Measurements from ENCODE around the gene REL.
A peak's percentile ranks its signal among the peaks of the same experiment; 100 is the strongest.
"Not testable (repeated sequence)": the region's sequence is repeated elsewhere in the genome, so short reads cannot be mapped to it uniquely, and the experiment has no call there.

REL gene

GRCh38 chr2:60881047-60881932 lies at the start of gene REL:
REL (plus strand) TSS chr2:60881574; CDS start chr2:60881841, 267 bp downstream.
- DNase-seq (ENCODE audit: low read depth in 2 of 2): peak; percentile 81 to 94

- no peak for DNase-seq (ENCODE audit: low read depth in 2 of 2)
These were observed 49.5 kb upstream of the REL start for GRCh38 chr2:60831921-60832320.

- no peak for DNase-seq (ENCODE audit: low read depth in 2 of 2)
These were observed 48.8 kb upstream of the REL start for GRCh38 chr2:60832621-60833020.

GRCh38 chr2:60834270-60834717 lies 47.1 kb upstream of the REL start:
- DNase-seq (ENCODE audit: low read depth in 2 of 2): no peak

GRCh38 chr2:60836491-60836890 lies 44.9 kb upstream of the REL start:
- no peak for DNase-seq (ENCODE audit: low read depth in 2 of 2)

DNA sequence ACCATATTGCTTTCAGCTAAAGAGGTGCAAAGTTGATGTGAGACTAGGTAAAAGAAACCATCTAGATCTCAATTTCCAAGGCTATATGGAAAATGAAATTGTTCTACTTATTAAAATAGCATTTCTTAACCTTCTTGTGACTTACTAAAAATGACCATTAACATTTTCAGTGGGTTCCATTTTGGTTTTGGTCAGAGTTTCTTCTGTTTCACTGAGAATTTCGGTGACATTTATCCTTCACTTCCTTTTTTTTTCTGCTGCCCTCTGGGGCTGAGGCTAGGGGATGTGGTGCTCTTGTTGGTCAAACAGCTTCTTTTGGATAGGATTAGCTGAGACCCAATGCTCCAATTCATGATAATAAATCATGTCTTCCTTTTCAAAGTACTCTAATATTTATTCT lies 44.3 kb upstream of the REL start:
- DNase-seq (ENCODE audit: low read depth in 2 of 2): no peak

- no peak for DNase-seq (ENCODE audit: low read depth in 2 of 2)
These were observed 42.9 kb upstream of the REL start for GRCh38 chr2:60838481-60838880.

DNA sequence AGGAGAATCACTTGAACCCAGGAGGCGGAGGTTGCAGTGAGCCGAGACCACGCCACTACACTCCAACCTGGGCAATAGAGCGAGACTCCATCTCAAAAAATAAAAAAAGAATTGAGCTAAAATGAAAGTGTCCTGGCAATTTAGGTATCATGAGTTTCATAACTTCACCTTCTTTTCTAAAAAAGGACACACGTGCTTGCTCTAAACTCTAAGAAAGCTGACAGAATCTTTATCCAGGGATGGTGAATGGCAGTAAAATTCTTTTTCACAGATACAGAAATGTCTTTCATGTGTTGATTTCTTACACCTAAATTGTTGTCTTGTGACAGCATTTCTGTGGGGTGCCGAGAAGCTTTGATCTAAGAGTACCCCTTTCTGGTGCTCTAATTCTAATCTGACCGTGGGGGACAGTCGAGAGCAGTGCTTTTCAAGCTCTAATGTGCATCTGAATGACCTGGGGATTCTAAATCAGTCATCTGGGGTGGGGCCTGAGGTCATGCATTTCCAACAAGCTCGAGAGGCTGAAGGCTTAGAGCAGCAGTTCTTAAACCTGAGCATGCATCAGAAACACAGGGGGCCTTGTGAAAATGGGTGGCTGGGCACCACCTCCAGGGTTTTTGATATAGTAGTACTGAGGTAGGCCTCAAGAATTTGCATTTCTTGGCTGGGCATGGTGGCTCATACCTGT lies 42.1 kb upstream of the REL start:
- no peak for DNase-seq (ENCODE audit: low read depth in 2 of 2)

DNA sequence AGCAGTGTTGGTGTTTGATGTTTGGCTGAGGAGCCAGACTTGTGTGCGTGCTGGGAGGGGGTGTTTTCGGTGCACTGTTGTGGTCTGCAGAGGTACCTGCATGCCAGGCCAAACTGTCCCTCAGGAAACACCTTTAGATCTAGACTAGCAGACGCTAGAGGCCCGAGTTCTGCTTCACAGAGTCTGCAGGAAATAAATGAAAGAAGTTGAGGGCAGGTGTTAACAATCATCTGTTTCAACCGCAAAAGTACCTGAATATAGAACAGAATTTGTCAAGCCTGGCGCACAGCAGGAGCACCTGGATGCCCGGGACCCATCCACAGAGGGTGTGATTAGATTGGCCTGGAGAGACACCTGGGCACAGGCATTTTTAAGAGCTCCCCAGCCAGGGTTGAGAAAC lies 40.5 kb upstream of the REL start:
- DNase-seq (ENCODE audit: low read depth in 2 of 2): no peak

DNA sequence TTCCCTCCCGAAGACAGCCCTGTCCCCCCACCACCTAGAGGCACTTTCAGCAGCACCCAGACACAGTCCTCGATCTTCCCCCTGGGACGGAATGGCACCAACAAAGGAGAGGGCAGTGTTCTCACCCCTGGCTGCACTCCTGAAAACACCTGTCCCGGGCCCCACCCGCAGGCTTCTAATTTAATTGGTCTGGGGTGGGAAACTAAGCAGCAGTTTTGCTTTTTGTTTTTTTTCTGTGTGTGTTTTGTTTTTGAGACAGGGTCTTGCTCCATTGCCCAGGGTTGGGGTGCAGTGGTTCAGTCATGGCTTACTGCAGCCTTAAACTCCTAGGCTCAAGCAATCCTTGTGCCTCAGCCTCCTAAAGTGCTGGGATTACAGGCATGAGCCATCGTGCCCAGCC lies 38.4 kb upstream of the REL start:
- no peak for DNase-seq (ENCODE audit: low read depth in 2 of 2)

- no peak for DNase-seq (ENCODE audit: low read depth in 2 of 2)
These were observed 37.3 kb upstream of the REL start for GRCh38 chr2:60844105-60844504.

- DNase-seq (ENCODE audit: low read depth in 2 of 2): no peak
These were observed 33.5 kb upstream of the REL start for GRCh38 chr2:60847854-60848253.

DNA sequence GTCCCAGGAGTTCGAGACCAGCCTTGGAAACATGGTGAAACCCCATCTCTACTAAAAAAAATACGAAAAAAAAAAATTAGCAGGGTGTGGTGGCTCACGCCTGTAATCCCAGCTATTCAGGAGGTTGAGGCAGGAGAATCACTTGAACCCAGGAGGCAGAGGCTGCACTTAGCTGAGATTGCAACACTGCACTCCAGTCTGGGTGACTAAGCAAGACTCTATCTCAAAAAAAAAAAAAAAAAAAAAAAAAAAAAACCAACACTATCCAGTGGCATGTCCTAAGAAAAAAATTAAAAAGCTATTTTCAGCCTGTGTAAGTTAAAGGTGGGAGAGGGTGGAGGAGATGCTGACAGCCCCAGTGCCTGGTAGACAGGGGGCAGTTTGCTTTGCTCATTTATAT lies 32.2 kb upstream of the REL start:
- no peak for DNase-seq (ENCODE audit: low read depth in 2 of 2)

- DNase-seq (ENCODE audit: low read depth in 2 of 2): no peak
These were observed 29.0 kb upstream of the REL start for GRCh38 chr2:60852282-60852860.

DNA sequence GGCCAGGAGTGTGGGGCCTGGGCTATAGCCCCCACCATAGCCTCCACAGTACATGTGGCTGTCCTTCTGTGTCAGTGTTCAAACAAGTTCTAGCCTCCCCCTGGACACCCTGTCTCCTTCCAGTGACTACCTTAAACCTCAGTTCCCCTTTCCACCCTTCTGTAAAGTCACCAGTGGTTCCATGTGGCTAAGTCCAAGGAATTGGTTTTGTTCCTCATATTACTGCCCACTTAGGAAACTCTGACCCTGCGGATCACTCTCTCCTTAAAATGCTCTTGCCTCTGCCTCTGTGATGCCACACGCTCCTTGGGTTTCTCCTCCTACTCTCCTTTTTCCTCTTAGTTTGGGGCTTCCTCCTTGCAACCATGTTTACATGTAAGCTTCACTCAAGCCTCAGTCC lies 27.8 kb upstream of the REL start:
- DNase-seq (ENCODE audit: low read depth in 2 of 2): no peak

- no peak for DNase-seq (ENCODE audit: low read depth in 2 of 2)
These were observed 25.2 kb upstream of the REL start for GRCh38 chr2:60855989-60856669.

- DNase-seq (ENCODE audit: low read depth in 2 of 2): no peak
These were observed 24.3 kb upstream of the REL start for GRCh38 chr2:60857056-60857455.

GRCh38 chr2:60858897-60859311 lies 22.5 kb upstream of the REL start:
- no peak for DNase-seq (ENCODE audit: low read depth in 2 of 2)

DNA sequence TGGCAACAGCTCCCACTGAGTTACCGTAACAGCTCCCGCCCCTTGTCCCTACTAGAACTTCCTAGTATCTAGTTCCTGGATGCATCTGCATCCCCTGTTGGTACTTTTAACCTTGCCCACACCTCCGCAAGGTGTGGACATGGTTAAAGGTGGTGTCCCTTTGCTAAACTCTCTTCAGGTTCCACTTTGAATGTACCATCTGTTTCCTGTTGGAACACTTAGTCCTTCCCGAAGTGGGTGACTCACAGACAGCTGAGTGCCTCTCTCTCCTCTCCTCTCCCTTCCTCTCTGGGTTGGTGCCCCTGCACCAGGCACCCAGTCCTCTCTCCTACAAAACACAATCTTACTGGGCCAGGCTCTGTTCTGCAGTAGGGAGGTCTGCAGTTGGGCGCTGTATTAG lies 19.6 kb upstream of the REL start:
- no peak for DNase-seq (ENCODE audit: low read depth in 2 of 2)

DNA sequence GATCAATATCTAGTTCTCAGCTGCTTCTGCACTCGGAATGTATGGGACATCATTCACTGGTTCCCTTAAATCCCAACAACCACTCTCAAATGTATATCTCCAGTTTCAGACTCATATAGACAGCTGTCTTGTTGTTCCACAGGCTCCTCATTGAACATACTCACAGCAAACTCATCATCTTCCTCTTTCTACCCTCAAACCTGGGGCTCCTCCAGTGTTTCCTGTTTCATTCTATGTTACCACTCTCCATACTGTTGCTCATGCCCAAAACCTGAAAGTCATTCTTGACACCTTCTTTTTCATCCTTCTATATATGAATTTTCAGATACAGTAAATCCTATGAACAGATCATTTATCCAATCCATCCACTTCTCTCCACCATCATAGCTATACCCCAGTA lies 18.7 kb upstream of the REL start:
- DNase-seq (ENCODE audit: low read depth in 2 of 2): no peak

GRCh38 chr2:60865361-60865760 lies 16.0 kb upstream of the REL start:
- DNase-seq (ENCODE audit: low read depth in 2 of 2): not testable (repeated sequence)

DNA sequence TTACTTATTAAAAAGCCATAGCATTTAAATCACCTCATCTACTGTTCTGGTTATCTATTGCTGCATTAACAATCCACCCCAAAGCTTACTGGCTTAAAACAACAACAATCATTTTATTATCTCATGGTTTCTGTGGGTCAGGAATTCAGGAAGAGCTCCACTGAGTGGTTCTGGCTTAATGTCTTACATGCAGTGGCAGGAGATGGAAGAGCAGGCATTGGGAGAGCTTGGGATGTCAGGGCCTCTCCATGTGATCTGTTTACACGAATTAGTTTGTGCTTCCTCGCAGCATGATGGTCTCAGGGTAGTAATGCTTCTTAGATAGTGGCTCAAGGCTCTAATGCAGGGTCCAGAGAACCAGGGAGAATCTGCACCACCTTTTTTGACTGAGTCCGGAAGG lies 14.4 kb upstream of the REL start:
- no peak for DNase-seq (ENCODE audit: low read depth in 2 of 2)

Measured in stimulated activated CD8-positive, alpha-beta memory T cell treated with anti-CD3 and anti-CD28 coated beads, Interleukin-7, amount 100 ng/mL, for 4 hours (primary cell).